CD4-positive, CD25-positive, alpha-beta regulatory T cell (primary cell): ENCODE data around the gene MYO3B. TPM values are rescaled to one million over a fixed set of nuclear protein-coding genes. Genes with fewer than 3 reads are reported as not detected.

Experiments used
- ATAC-seq, 2 donors: fragments of 150-1000 bp; cut with Tn5 transposase; one replicate each; pipeline ENCODE4 v1.10.0; 2021; ENCODE audit warnings: low read depth in 2 of 2, moderate number of reproducible peaks in 2 of 2, moderate library complexity in 1 of 2
- DNase-seq, 3 donors: peaks; one replicate each; pipeline versions ENCODE4 v3.0.0 to v3.0.0-alpha.2; 2012 to 2022; ENCODE audit warnings: mixed read lengths in 1 of 3
- H3K27ac ChIP-seq: one replicate; pipeline ENCODE4 v1.7.0; 2013; ENCODE audit warnings: mild to moderate bottlenecking, low read length; ENCODE audit not compliant: insufficient read depth, poor library complexity, severe bottlenecking
- H3K27me3 ChIP-seq: one replicate; pipeline ENCODE4 v1.7.0; 2013; ENCODE audit warnings: low read length; ENCODE audit not compliant: control insufficient read depth, insufficient read depth
- H3K36me3 ChIP-seq: one replicate; pipeline ENCODE4 v1.7.0; 2013; ENCODE audit warnings: mild to moderate bottlenecking, low read length, moderate library complexity; ENCODE audit not compliant: control insufficient read depth, insufficient read depth
- H3K4me1 ChIP-seq: 2 replicates; pipeline ENCODE4 v1.7.0; 2013; ENCODE audit warnings: mild to moderate bottlenecking, low read length; ENCODE audit not compliant: insufficient read depth, control insufficient read depth, poor library complexity, severe bottlenecking
- H3K4me3 ChIP-seq: one replicate; pipeline ENCODE4 v1.7.0; 2013; ENCODE audit warnings: low read depth, mild to moderate bottlenecking, low read length, moderate library complexity
- H3K9me3 ChIP-seq, 2 experiments: 1 replicate in 1 of 2; 2 replicates in 1 of 2; pipeline ENCODE4 v1.7.0; 2013; ENCODE audit warnings: low read length in 2 of 2, mild to moderate bottlenecking in 1 of 2, moderate library complexity in 1 of 2; ENCODE audit not compliant: control insufficient read depth in 2 of 2
- H3K27ac Mint-ChIP-seq, 3 donors: one replicate each; pipeline ENCODE4 v1.8.0; 2020 to 2022; ENCODE audit warnings: mild to moderate bottlenecking in 3 of 3, mixed read lengths in 3 of 3, moderate library complexity in 2 of 3
- H3K27me3 Mint-ChIP-seq: one replicate; pipeline ENCODE4 v1.8.0; 2022; ENCODE audit warnings: mild to moderate bottlenecking, mixed read lengths
- H3K36me3 Mint-ChIP-seq: one replicate; pipeline ENCODE4 v1.8.0; 2020; ENCODE audit warnings: mixed read lengths
- H3K4me1 Mint-ChIP-seq, 4 donors: one replicate each; pipeline ENCODE4 v1.8.0; 2020 to 2022; ENCODE audit warnings: mixed read lengths in 4 of 4, mild to moderate bottlenecking in 1 of 4
- H3K4me3 Mint-ChIP-seq, 4 donors: one replicate each; pipeline ENCODE4 v1.8.0; 2020 to 2022; ENCODE audit warnings: mild to moderate bottlenecking in 4 of 4, mixed read lengths in 4 of 4, moderate library complexity in 3 of 4
- H3K9me3 Mint-ChIP-seq, 7 donors: one replicate each; pipeline ENCODE4 v1.8.0; 2020 to 2022; ENCODE audit warnings: mixed read lengths in 7 of 7, mild to moderate bottlenecking in 3 of 7, moderate library complexity in 2 of 7
- polyA plus RNA-seq, 4 donors: library from polyadenylated mRNA; unstranded; fragments of 300-500 nt; fragmentation: Illumina TruSeq; gene quantifications; one replicate each; pipeline ENCODE4 v1.2.3, GENCODE V29; 2021
- total RNA-seq: library from RNA; stranded (reverse); gene quantifications from one replicate; pipeline ENCODE4 v1.2.3, GENCODE V29; 2022

MYO3B gene
- total and polyA plus RNA-seq, 5 donors from 2014 or later = not detected

DNA sequence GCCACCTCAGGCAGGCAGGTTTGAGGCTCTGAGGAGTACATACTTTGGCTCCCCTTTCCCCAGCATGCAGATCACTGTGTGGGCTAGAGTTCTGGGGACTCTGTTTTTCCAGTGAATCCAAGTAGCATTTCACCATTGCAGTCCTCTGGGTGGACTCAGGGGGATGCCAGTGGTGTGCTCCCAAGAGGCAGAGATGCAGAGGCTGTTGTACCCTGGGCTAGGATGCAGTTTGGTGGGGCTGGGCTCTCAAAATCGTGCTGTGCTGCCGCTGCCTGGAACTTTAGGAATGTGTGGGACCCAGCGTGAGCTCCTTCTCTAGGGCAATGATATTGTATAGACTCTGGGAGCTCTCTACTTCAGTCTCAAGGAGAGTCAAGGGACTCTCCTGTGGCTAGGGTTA is 104.9 kb downstream of the MYO3B start:
- Histone ChIP-seq H3K9me3 (no peaks in the 10 kb centered on the region), H3K4me1 (no peaks in the 10 kb centered on the region), H3K27ac (no peak overlapping the region), H3K4me3 (no peak overlapping the region), H3K36me3 (no peaks in the 10 kb centered on the region), H3K27me3 (peaks cover 2% of the 10 kb centered on the region)
- no peak overlapping the region for H3K4me3 Mint-ChIP-seq
- no peak overlapping the region for H3K27ac Mint-ChIP-seq
- no peaks in the 10 kb centered on the region for H3K4me1 Mint-ChIP-seq
- H3K27me3 Mint-ChIP-seq = peaks cover 18% of the 10 kb centered on the region
- H3K36me3 Mint-ChIP-seq = no peaks in the 10 kb centered on the region
- no peak for DNase-seq
- no peak for ATAC-seq
- peaks cover 0 to 5% (median 0%) of the 10 kb centered on the region in 7 donors for H3K9me3 Mint-ChIP-seq

DNA sequence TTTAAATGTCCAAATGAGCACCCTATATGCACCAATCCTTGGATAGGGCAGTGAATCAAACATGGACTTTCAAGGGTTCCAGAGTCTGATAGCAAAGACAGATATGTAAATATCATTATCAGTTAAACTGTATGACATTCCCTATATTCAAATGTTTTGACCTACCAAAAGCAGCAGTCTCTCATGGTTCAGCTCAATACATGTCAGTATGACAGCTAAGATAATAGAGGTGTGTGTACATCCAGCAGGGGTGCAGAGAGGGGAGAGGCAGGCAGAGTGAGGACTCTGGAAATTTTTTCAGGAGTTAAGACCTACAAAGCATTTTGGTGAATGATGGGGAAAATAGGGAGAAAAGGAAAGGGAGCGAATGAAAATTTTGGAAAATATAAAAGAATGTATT is 106.3 kb downstream of the MYO3B start:
- Mint-ChIP-seq H3K9me3 (peaks cover 0 to 5% (median 0%) of the 10 kb centered on the region in 7 donors), H3K27me3 (peaks cover 18% of the 10 kb centered on the region)

DNA sequence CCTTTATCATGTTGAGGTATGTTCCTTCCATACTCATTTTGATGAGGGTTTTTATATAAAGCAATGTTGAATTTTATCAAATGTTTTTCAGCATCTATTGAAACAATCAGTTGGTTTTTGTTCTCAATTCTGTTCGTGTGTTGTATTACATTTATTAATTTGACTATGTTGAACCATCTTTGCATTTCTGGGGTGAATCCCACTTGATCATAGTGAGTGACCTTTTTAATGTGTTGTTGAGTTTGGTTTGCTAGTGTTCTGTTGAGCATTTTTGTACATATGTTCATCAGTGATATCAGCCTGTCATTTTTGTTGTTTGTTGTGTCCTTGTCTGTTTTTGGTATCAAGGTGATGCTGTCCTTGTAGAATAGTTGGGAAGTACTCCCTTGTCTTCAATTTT is 110.9 kb downstream of the MYO3B start:
- Histone ChIP-seq H3K4me3 (no peak overlapping the region), H3K27me3 (peaks cover 6% of the 10 kb centered on the region), H3K27ac (no peak overlapping the region), H3K9me3 (no peaks in the 10 kb centered on the region), H3K36me3 (no peaks in the 10 kb centered on the region), H3K4me1 (no peaks in the 10 kb centered on the region)
- Mint-ChIP-seq H3K27me3 (peaks cover 10% of the 10 kb centered on the region), H3K36me3 (no peaks in the 10 kb centered on the region), H3K27ac (no peak overlapping the region), H3K4me1 (no peaks in the 10 kb centered on the region), H3K4me3 (no peak overlapping the region), H3K9me3 (peaks cover 2 to 16% (median 8%) of the 10 kb centered on the region in 7 donors)
- DNase-seq = no peak
- no peak for ATAC-seq

More for the DNA sequence above, 106.3 kb downstream of the MYO3B start:
- Histone ChIP-seq H3K36me3 (no peaks in the 10 kb centered on the region), H3K9me3 (no peaks in the 10 kb centered on the region), H3K4me1 (no peaks in the 10 kb centered on the region), H3K27me3 (peaks cover 2% of the 10 kb centered on the region), H3K27ac (no peak overlapping the region), H3K4me3 (no peak overlapping the region)
- H3K4me1 Mint-ChIP-seq = no peaks in the 10 kb centered on the region
- H3K36me3 Mint-ChIP-seq = no peaks in the 10 kb centered on the region
- no peak for DNase-seq
- no peak overlapping the region for H3K27ac Mint-ChIP-seq
- no peak overlapping the region for H3K4me3 Mint-ChIP-seq
- no peak for ATAC-seq

- no peak for ATAC-seq
Observed at GRCh38 chr2:170291474-170291873, 113.5 kb downstream of the MYO3B start.

GRCh38 chr2:170292415-170292814 is 114.5 kb downstream of the MYO3B start:
- peaks cover 3 to 16% (median 8%) of the 10 kb centered on the region in 7 donors for H3K9me3 Mint-ChIP-seq
- DNase-seq = no peak
- no peaks in the 10 kb centered on the region for H3K4me1 Mint-ChIP-seq
- H3K36me3 Mint-ChIP-seq = no peaks in the 10 kb centered on the region
- no peak overlapping the region for H3K4me3 Mint-ChIP-seq
- no peak overlapping the region for H3K27ac Mint-ChIP-seq
- Histone ChIP-seq H3K27me3 (peaks cover 3% of the 10 kb centered on the region), H3K27ac (no peak overlapping the region), H3K36me3 (no peaks in the 10 kb centered on the region), H3K4me1 (no peaks in the 10 kb centered on the region), H3K9me3 (peaks cover 0 to 4% of the 10 kb centered on the region in 2 experiments), H3K4me3 (no peak overlapping the region)
- peaks cover 14% of the 10 kb centered on the region for H3K27me3 Mint-ChIP-seq
- ATAC-seq = no peak

More at GRCh38 chr2:170291474-170291873, 113.5 kb downstream of the MYO3B start:
- no peak for DNase-seq
- no peaks in the 10 kb centered on the region for H3K36me3 Mint-ChIP-seq
- Histone ChIP-seq H3K4me3 (no peak overlapping the region), H3K4me1 (no peaks in the 10 kb centered on the region), H3K36me3 (no peaks in the 10 kb centered on the region), H3K27me3 (peaks cover 3% of the 10 kb centered on the region), H3K27ac (no peak overlapping the region), H3K9me3 (peaks cover 0 to 4% of the 10 kb centered on the region in 2 experiments)
- H3K4me1 Mint-ChIP-seq = no peaks in the 10 kb centered on the region
- peaks cover 10% of the 10 kb centered on the region for H3K27me3 Mint-ChIP-seq
- H3K27ac Mint-ChIP-seq = no peak overlapping the region
- H3K4me3 Mint-ChIP-seq = no peak overlapping the region
- peaks cover 2 to 16% (median 8%) of the 10 kb centered on the region in 7 donors for H3K9me3 Mint-ChIP-seq

GRCh38 chr2:170297496-170297895 is 119.5 kb downstream of the MYO3B start:
- H3K4me3 Mint-ChIP-seq = no peak overlapping the region
- peaks cover 3% of the 10 kb centered on the region for H3K27me3 ChIP-seq
- no peak for ATAC-seq

GRCh38 chr2:170298115-170298514 is 120.2 kb downstream of the MYO3B start:
- Mint-ChIP-seq H3K4me3 (no peak overlapping the region), H3K4me1 (no peaks in the 10 kb centered on the region), H3K9me3 (peaks cover 0 to 2% (median 0%) of the 10 kb centered on the region in 7 donors), H3K27ac (no peak overlapping the region), H3K36me3 (no peaks in the 10 kb centered on the region), H3K27me3 (peaks cover 7% of the 10 kb centered on the region)
- no peaks in the 10 kb centered on the region for H3K4me1 ChIP-seq
- H3K36me3 ChIP-seq = no peaks in the 10 kb centered on the region
- H3K9me3 ChIP-seq = peaks cover 0 to 4% of the 10 kb centered on the region in 2 experiments
- peaks cover 3% of the 10 kb centered on the region for H3K27me3 ChIP-seq
- no peak overlapping the region for H3K27ac ChIP-seq
- ATAC-seq = no peak
- no peak overlapping the region for H3K4me3 ChIP-seq
- DNase-seq = no peak

More at GRCh38 chr2:170297496-170297895, 119.5 kb downstream of the MYO3B start:
- H3K4me3 ChIP-seq = no peak overlapping the region
- no peaks in the 10 kb centered on the region for H3K4me1 ChIP-seq
- Mint-ChIP-seq H3K27me3 (peaks cover 8% of the 10 kb centered on the region), H3K36me3 (no peaks in the 10 kb centered on the region), H3K27ac (no peak overlapping the region), H3K9me3 (peaks cover 0 to 2% (median 0%) of the 10 kb centered on the region in 7 donors), H3K4me1 (no peaks in the 10 kb centered on the region)
- no peak for DNase-seq
- H3K9me3 ChIP-seq = peaks cover 0 to 4% of the 10 kb centered on the region in 2 experiments
- no peaks in the 10 kb centered on the region for H3K36me3 ChIP-seq
- H3K27ac ChIP-seq = no peak overlapping the region

DNA sequence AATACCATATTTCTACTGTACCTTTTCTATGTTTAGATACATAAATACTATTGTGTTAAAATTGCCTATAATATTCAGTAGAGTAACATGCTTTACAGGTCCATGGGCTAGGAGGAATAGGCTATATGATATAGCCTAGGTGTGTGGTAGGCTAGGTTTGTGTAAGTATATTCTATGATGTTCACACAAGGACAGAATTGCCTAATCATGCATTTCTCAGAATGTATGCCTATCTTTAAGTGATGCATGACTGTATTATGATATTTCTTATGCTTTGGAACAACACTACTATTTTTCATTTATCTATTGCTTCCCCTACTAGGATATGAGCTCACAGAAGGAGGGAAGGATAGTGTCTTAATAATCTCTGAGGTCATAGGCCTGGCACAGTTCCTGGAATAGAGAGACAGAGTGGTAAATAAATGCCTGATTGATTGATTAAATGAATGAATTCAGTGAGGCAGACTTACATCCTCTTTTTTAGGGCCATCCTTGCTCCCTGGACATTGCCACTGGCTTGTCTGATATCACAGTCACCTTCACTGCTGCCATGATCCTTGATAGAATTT is 121.0 kb downstream of the MYO3B start:
- Histone ChIP-seq H3K27me3 (no peaks in the 10 kb centered on the region), H3K9me3 (peaks cover 0 to 4% of the 10 kb centered on the region in 2 experiments), H3K4me3 (no peak overlapping the region), H3K36me3 (no peaks in the 10 kb centered on the region), H3K27ac (no peak overlapping the region), H3K4me1 (no peaks in the 10 kb centered on the region)
- no peaks in the 10 kb centered on the region for H3K4me1 Mint-ChIP-seq
- H3K27me3 Mint-ChIP-seq = peaks cover 7% of the 10 kb centered on the region
- H3K9me3 Mint-ChIP-seq = peaks cover 0 to 2% (median 0%) of the 10 kb centered on the region in 7 donors
- H3K36me3 Mint-ChIP-seq = no peaks in the 10 kb centered on the region
- no peak overlapping the region for H3K4me3 Mint-ChIP-seq
- ATAC-seq (no peak), DNase-seq (no peak)
- peak overlapping the region in 1 of 3 donors; percentile 60 for H3K27ac Mint-ChIP-seq
